ENCODE results near the gene KCNH2.

GRCh38 chr7:150947241-150947745 lies 30.8 kb downstream of the KCNH2 start:
- TF ChIP-seq MAX (IDR thresholded peaks at IDR 0.05; ENCODE audit: low read depth) (no peak), POLR2AphosphoS5 (IDR thresholded peaks at IDR 0.05; ENCODE audit: low read depth, low read length) (no peak), TAF1 (IDR thresholded peaks at IDR 0.05; ENCODE audit: borderline replicate concordance, low read depth, low read length) (no peak), CTCF (IDR thresholded peaks at IDR 0.05) (no peak)
